HG03460 (cell line): ENCODE measurements around the gene IL31RA.

Experiments
- ATAC-seq: cut with Tn5 transposase; IDR thresholded peaks from one replicate; pipeline ENCODE4 v1.9.1; 2021; ENCODE audit not compliant: unreplicated experiment

Gene IL31RA

DNA sequence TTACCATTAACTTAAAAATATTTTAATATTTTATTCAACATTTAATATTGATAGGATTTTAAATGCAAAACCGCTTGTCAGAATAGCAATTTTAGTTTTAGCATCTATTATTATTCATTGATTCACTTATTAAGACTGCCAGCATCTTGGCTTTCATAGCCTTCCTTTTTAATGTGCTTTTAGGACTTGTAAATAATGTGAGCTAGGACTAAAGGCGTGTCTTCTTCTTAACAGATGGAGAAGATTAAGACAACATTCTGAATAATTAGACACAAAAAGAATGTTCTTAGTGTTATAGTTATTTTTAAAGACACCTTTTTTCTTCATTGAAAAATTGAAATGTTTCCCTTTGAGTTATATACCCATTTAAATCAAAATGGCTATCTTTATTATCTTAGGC, 6.9 kb downstream of the IL31RA start:
- ATAC-seq: no peak

DNA sequence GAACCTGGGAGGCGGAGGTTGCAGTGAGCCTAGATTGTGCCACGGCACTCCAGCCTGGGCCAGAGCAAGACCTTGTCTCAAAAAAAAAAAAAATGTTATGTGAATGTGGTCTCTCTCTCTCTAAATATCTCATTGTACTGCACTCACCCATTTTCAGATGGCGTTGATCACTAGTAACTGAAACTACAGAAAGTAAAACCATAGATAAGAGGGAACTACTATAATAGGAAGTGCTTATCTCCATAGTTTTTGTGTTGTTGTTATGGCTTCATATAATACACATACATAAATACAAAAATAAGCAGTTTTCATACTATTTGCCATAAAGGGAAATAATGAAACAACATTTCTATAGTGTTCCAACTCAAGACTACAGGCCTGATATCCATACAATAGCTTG, 9.1 kb downstream of the IL31RA start:
- ATAC-seq: no peak

DNA sequence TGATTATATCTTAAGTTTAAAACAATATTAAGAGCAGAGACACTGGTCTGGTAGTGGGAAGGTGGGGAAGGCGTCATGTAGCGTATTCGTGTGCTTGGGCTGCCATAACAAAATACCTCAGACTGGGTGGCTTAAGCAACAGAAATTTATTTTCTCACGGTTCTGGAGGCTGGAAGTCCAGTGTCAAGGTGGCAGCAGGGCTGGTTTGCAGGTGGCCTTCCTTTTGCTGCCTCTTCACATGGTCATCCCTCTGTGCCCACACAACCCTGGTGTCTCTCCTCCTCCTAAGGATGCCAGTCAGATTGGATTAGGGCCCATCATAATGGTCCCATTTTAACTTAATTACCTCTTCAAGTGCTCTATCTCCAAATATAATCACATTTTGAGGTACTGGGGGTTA, 9.6 kb downstream of the IL31RA start:
- ATAC-seq: no peak

DNA sequence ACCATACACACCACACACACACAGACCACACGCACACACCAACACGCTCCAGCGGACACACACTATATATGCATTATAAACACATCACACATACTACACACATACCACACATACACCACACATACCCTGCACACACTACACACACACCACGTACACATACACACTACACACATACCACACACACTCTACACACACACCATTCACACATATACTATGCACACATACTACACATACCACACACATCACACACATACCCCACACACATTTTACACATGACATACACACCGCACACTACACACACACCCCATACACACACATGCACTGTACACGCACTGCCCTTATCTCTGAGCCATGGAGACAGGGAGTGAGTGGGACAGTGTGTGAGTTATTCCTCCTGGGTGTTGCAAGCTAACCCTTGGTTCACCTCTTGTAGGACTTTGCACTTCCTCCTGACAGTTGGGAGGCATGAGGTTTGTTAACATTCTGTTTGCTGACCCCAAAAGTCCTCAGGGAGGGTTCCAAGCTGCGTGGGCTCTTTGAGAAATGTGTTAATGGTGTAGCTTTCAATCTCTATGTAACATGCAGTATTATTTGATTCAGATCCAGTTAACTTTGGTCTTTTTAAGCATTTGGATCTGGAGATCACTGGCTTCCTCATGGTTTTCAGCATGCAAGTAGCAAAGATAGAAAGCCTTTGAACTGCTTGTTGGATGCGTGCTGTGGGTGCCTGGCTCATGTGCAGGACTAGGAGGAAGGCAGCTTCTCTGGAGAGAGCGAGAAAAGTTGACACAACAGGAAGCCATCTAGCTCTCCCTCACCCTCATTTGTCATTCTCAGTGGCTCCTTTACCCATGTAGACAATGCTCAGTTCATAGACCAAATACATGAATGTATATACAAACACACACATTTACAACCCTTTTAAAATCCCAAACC, 13.7 kb downstream of the IL31RA start:
- ATAC-seq: no peak

DNA sequence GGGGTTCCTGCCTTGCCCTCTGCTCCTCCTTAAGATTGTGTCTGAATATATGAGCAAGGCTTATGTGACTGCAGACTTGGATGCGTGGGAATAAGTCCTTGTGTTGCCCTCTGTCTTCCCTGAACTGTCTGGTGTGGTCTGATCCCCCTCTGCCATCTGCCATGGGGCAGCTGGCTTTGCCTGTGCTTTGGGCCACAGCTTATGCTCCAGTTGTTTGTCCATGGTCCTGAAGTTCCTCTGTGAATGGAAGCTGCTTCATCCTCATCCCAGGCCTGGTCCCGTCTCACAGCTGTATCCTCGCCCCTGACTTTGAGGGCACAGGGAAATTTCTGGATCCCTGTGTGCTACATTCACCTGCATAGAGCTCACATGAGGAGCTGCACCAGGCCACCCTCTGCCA, 14.7 kb downstream of the IL31RA start:
- no peak for ATAC-seq

DNA sequence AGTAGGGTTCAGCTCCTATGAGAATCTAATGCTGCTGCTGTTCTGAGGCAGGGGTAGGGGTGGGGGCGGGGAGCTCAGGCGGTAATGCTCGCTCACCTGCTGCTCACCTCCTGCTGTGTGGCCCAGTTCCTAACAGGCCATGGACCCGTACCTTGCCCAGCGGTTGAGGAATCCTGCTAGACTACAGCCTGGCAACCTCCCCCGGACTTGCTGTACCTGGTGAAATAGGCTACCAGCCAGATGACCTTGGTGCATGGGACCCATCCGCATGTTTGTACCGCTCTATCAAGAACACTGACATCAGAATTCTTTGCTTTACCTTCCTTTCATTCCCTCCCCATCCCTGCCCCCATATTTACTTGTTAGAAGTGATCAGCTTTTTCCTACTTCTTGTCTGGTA, 15.3 kb downstream of the IL31RA start:
- ATAC-seq: no peak

DNA sequence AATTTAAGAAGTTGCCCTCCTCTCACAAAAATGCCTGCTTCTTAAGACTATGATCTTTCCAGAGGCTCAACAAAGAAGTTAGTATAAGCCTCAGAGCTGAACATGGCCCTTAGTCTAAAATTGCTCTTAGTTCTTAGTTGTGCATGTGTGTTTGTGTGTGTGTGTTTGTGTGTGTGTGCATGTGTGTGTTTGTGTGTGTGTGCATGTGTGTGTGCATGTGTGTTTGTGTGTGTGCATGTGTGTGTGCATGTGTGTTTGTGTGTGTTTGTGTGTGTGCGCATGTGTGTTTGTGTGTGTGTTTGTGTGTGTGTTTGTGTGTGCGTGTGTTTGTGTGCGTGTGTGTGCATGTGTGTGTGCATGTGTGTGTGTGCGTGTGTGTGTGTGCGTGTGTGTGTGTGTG, 15.8 kb downstream of the IL31RA start:
- ATAC-seq: no peak

DNA sequence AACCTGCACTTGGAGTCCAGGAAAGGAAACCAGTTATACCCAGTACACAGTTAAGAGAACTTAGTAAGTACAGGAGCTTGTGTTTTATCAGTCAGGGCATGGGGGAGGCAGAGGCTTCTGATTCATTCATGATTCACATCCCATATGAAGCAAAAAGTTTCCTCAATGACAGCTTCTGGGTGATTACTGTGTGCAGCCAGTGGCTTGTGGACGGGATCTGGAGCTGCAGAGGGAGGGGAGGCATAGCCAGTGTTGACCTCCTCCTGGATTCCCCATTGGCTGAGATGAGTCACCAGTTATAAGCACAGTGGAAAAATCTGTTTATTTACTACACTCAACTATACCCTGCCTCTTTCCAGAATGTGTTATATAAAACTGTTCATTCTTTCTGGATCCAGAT, 17.7 kb downstream of the IL31RA start:
- ATAC-seq: no peak

DNA sequence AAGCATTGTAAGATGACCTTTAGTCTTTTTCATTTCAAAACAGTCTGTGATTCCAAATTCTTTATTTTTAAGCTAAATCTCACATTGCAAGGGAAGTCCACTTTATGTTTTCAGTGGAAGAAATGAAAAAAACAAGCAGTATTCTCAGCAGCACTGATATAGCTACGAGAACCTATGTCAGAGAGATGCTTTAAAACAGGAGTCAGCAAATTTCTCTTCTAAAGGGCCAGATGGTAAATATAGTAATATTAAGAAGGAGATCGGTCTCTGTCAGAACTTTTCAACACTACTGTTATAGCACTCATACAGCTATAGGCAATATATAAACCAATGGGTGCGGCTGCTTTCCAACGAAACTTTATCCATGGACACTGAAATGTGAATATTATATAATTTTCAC, 18.7 kb downstream of the IL31RA start:
- no peak for ATAC-seq

DNA sequence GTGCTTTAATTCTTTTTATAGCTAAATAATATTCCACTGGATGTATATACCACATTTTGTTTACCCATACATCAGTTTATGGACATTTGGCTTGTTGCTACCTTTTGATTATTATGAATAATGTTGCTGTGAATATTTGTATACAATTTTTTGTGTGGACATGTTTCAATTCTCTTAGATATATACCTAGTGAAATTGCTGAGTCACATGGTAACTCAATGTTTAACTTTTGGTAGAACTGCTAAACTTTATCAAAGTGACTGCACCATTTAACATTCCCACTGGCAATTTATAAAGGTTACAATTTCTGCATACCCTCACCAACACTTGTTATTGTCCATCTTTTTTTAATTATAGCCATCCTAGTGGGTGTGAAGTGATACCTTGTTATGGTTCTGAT, 22.1 kb downstream of the IL31RA start:
- no peak for ATAC-seq

DNA sequence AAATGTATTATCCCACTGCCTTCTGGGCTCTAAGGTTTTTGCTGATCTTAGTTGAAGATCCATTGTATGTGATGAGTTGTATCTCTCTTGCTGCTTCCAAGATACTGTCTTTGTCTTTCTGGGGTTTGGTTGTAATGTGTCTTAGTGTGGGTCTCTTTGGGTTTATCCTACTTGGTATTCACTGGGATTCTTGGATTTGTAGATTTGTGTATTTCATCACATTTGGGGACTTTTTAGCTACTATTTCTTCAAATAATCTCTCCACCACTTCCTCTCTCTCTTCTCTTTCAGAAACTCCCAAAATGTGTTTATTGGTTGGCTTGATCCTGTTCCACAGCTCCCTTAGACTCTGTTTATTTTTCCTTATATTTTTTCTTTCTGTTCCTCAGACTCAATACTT, 26.5 kb downstream of the IL31RA start:
- ATAC-seq: no peak

DNA sequence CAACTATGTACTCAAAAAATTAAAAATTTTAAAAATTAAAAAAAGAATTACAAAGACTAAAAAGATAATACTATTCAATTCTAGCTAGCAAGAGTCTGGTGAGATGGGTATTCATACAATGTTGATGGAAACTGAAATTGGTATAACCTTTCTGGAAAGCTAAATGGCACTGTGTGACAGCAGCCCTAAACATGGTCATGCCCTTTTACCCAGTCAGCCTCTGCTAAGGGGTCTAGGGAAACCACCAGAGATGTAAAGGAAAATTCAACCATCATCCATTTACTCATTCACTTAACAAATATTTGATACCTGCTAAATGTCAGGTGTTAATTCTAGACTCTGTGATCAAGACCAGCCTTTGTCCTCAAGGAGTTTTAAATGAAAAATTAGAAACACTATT, 29.3 kb downstream of the IL31RA start:
- ATAC-seq: no peak

DNA sequence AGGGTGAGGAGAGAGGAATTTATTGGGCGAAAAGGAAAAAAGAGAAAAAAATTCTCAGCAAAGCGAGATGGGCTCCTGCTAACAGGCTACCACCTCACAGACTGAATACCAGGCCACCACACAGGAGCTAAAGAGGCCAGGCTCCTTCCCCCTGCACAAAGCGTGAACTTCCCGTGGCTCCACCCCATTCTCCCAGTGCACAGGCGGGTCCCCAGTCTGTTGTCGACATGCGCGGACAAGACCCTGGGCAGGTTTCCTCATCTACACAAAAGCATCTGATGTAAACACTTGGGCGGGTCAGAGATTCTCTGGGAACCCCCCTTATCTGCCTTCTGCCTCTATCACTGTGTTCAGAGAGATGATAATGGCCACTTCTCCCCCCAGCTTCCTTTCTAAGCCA, 34.2 kb downstream of the IL31RA start:
- ATAC-seq: no peak

DNA sequence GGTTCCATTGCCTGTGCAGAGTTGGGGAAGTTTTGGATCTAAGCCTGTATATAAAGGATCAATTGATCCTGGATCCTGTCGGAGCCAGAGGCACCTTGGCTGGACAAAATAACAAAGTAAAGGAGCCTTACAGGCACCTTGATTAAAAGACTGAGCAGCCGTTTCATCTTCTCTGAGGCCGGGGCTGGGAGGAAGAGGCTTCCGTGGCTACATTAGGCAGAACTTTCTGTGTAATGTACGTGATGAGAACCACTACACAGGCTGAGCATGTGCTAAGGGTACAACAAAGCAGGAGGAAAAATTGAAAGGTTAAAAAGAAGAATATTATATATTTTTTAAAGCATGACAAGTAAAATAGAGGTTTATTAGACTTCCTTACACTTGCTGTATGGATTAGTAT, 37.0 kb downstream of the IL31RA start:
- no peak for ATAC-seq

DNA sequence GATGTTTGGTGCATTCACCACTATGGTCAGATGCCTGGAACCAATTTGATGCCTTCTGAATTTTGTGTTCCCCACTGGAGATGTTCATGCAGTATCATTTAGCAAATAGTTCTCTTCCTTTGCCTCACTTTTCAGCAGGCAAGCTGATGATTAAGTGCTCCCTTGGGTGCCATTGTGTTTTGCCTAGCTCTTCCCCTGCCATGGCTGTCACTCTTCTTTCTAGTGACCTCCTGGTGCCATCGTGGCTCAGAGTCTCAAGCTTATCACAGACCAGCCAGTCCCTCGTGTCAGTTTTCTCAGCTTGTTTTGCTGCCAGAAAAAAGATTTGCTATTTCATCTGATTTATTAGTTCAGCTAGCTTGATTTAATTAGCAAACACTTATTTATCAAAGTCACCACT, 41.3 kb downstream of the IL31RA start:
- ATAC-seq: no peak

DNA sequence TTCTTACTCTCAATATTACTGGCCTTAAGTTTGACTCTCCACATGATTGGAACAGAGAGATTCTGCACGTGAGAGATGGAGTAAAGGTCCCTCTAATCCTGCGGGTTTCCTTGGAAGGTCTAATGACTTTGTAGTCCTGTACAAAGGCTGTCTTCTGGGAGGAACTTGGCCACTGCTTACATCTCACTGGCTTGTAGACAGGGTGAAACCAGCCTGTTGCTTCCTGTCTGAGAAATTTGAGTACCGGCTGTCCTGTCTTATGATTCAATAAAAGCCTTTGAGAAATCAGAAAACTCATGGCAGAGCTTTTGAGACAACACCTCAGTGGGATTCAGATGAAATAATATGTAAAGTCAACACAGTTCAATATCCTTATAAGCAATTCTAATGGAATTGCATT, 43.0 kb downstream of the IL31RA start:
- no peak for ATAC-seq

DNA sequence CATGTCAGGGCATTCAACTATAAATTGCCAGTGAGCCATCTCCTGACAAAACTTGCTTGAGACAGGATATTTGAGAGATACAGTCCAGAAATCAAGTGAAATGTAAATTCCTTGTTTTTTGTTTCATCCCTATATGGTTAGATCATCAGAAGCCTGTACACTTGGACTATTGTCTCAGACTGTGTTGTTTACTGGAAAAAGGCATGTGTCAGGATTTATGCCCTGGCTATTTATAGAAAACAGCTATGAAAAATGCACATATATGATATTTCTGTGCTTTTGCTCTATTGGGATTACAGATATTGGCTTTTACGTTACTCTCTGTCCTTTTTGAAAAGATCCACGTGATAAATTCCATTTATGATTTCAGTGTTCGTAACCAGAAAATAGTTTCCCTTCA, 44.2 kb downstream of the IL31RA start:
- ATAC-seq: no peak

DNA sequence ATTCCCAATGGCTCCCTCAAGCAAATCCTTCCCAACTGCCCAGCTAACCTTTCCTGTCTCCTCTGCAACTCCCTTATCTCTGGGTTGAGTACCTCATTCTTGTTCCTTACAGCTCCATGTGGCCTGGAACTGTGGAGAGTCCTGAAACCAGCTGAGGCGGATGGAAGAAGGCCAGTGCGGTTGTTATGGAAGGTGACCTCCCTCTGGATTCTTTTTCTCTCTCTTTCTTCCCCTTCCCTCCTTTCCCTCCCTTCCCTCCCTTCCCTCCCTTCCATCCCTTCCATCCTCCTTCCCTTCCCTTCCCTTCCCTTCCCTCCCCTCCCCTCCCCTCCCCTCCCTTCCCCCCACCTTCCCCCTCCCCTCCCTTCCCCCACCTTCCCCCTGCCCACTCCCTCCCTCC, 45.1 kb downstream of the IL31RA start:
- ATAC-seq: no peak

DNA sequence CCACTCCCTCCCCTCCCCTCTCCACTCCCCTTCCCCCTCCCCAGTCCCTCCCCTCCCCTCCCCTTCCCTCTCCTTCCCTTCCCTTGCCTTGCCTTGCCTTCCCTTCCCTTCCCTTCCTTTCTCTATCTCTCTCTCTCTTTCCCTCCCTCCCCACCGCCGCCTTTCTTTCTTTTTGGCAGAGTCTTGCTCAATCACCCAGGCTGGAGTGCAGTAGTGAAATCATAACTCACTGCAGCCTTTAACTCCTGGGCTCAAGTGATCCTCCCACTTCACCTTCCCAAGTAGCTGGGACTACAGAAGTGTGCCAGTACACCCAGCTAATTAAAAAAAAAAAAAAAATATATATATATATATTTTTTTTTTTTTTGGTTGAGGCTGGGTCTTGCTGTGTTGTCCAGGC, 45.5 kb downstream of the IL31RA start:
- no peak for ATAC-seq

DNA sequence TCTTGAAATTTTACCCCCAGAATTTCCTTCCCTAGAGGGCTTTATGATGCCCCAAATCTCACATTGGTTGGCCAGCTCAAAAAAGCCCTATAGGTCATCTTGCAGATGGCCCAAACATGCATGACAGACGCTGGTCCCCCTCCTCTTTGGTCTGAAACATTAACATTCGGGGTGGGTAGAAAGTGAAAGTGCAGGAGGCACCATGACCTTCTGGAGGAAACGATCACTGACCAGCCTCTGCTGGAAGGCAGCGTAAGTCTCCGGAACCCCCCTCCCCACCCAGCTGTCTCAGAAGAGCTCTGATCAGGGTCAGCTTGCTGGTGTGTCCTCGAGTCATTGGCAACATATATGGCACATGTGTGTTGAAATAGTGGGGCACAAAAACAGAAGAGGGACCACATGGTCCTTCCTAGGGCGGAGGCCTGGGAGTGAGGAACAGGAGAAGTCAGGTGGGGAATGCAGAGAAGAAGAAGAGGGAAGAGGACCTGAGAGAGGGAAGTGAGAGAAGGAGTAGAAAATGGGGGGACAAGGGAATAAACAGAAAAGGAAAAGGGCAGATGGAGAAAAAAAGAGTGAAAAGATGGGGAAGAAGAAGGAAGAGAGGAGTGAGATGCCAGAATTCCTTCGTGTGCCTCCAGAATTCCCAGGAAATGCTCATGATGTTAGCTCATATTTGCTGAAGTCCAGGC, 46.2 kb downstream of the IL31RA start:
- ATAC-seq: no peak

DNA sequence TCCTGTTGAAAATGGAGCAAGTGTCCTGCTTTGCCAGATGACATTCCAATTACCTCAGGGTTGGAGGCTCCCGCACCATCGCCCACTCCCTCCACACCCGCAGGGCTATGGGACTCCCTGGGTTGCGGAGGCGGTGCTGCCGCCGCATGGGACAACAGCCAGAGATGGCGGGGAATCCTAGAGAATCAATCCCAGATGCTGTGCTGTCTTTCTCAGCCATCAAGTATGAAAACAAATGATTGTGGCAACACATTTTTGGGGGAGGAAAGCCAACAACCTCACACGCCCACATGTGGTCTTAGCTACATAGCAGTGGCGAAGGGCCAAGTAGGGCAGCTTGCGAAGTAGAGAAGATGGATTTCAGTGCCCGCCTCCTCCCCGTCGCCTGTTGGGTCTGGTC, 46.7 kb downstream of the IL31RA start:
- no peak for ATAC-seq

DNA sequence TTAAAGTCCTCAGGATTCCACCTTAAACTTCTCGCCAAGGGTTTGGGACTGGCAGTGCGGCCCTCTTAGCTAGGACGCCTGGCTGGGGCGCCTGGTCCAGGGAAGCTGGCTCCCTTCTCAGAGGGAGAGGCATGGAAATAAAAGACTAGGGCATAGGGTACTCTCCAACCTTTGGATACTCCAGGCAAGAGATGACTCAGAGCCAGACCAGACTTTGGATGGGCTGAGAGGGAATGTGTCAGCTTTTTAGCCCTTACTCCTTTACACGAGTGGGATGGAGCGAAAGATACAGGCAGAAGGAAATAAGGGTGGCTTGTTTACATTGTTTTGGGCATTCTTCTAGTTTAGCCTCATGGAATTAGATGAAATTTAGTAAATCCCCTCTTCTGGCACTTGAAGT, 48.2 kb downstream of the IL31RA start:
- ATAC-seq: no peak

DNA sequence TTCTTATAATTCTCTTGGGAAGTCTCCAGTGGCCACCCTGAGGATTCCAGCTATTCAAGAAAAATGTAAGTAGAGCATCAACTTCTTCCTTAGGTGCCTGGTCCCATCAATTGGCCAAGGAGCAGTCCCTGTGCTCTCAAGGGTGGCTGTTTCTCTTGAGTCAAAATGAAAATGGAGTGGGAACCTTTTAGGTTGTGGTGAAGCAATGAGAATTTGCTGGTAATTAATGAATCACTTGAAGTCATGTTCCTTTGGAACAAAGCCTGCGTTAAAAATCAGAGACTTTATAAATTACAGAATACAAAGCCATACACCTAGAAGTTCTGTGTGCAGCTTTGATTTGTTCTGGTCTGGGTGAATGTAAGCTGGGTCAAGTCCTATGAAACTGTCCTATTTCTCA, 48.9 kb downstream of the IL31RA start:
- no peak for ATAC-seq
